ENCODE data around the gene USP48. TPM values are rescaled to one million over a fixed set of nuclear protein-coding genes. Genes with fewer than 3 reads are reported as not detected.
"Not testable (repeated sequence)": the region's sequence is repeated elsewhere in the genome, so short reads cannot be mapped to it uniquely, and the experiment has no call there.

The USP48 gene
- total and polyA plus RNA-seq, 2 donors = 25.3 to 34.3 TPM

DNA sequence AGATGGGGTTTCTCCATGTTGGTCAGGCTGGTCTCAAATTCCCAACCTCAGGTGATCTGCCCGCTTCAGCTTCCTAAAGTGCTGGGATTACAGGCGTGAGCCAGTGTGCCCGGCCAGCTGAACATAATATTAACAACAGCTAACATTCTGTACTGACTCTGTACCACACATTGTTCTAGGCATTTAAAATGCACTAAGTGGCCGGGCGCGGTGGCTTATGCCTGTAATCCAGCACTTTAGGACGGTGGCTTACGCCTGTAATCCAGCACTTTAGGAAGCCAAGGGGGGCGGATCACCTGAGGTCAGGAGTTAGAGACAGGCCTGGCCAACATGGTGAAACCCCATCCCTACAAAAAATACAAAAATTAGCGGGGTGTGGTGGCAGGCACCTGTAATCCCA lies 43.7 kb upstream of the USP48 start:
- H3K4me1 ChIP-seq (ENCODE audit: control insufficient read depth in 2 of 2, insufficient read depth in 2 of 2, low read length in 2 of 2); H3K4me3 ChIP-seq (ENCODE audit: low read length in 2 of 2); H3K27ac ChIP-seq (ENCODE audit: low read depth in 1 of 2, low read length in 1 of 2); DNase-seq (ENCODE audit: low read depth in 6 of 9, low spot score in 9 of 9); H3K27me3 ChIP-seq (ENCODE audit: control insufficient read depth in 2 of 2, insufficient read depth in 1 of 2, low read length in 1 of 2); H3K9me3 ChIP-seq (ENCODE audit: control insufficient read depth in 2 of 2, insufficient read depth in 1 of 2, low read length in 1 of 2); H3K36me3 ChIP-seq (ENCODE audit: control insufficient read depth in 2 of 2, insufficient read depth in 2 of 2, low read length in 1 of 2): not testable (repeated sequence)
- 98% methylated on average over 10 of the region's 10 CpGs for WGBS

DNA sequence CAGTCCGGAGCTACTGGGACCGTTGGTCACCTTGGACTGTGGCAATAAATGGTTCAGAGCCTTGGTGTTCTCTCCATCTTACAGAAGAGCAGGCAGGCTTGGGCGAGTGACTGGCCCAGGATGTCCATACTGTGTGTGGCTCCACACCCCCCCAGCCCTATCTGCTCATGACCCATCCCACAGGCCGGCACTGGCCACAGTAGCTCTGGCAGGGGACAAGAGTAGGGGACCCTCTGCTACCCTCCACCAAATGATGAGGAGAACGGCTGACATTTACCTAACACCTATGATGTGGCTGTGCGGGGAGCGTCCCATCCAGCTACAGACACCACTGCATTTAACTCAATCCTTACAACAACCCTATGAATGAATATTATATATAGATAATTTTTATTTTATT lies 42.4 kb upstream of the USP48 start:
- H3K36me3 ChIP-seq (ENCODE audit: control insufficient read depth in 2 of 2, insufficient read depth in 2 of 2, low read length in 1 of 2) = no peaks in the 10 kb centered on the region
- DNase-seq (ENCODE audit: low read depth in 6 of 9, low spot score in 9 of 9) = no peak
- 98% methylated on average over 7 of the region's 7 CpGs for WGBS

GRCh38 chr1:21824926-21825325 lies 42.0 kb upstream of the USP48 start:
- Histone ChIP-seq H3K4me1 (ENCODE audit: control insufficient read depth in 2 of 2, insufficient read depth in 2 of 2, low read length in 2 of 2) (no peaks in the 10 kb centered on the region), H3K36me3 (ENCODE audit: control insufficient read depth in 2 of 2, insufficient read depth in 2 of 2, low read length in 1 of 2) (no peaks in the 10 kb centered on the region), H3K27ac (ENCODE audit: low read depth in 1 of 2, low read length in 1 of 2) (no peak overlapping the region), H3K9me3 (ENCODE audit: control insufficient read depth in 2 of 2, insufficient read depth in 1 of 2, low read length in 1 of 2) (peaks cover 0 to 2% of the 10 kb centered on the region in 2 donors), H3K4me3 (ENCODE audit: low read length in 2 of 2) (no peak overlapping the region), H3K27me3 (ENCODE audit: control insufficient read depth in 2 of 2, insufficient read depth in 1 of 2, low read length in 1 of 2) (no peaks in the 10 kb centered on the region)
- no peak for DNase-seq (ENCODE audit: low read depth in 6 of 9, low spot score in 9 of 9)
- 98% methylated on average over 2 of the region's 2 CpGs for WGBS

More for the DNA sequence above, 42.4 kb upstream of the USP48 start:
- H3K27ac ChIP-seq (ENCODE audit: low read depth in 1 of 2, low read length in 1 of 2) = no peak overlapping the region
- no peaks in the 10 kb centered on the region for H3K27me3 ChIP-seq (ENCODE audit: control insufficient read depth in 2 of 2, insufficient read depth in 1 of 2, low read length in 1 of 2)
- peaks cover 0 to 2% of the 10 kb centered on the region in 2 donors for H3K9me3 ChIP-seq (ENCODE audit: control insufficient read depth in 2 of 2, insufficient read depth in 1 of 2, low read length in 1 of 2)
- no peak overlapping the region for H3K4me3 ChIP-seq (ENCODE audit: low read length in 2 of 2)
- no peaks in the 10 kb centered on the region for H3K4me1 ChIP-seq (ENCODE audit: control insufficient read depth in 2 of 2, insufficient read depth in 2 of 2, low read length in 2 of 2)

- 95% methylated on average over 22 of the region's 22 CpGs for WGBS
- no peaks in the 10 kb centered on the region for H3K27me3 ChIP-seq (ENCODE audit: control insufficient read depth in 2 of 2, insufficient read depth in 1 of 2, low read length in 1 of 2)
- no peak for DNase-seq (ENCODE audit: low read depth in 6 of 9, low spot score in 9 of 9)
These were observed 41.2 kb upstream of the USP48 start for GRCh38 chr1:21823980-21824702.

GRCh38 chr1:21823206-21823979 lies 40.4 kb upstream of the USP48 start:
- no peaks in the 10 kb centered on the region for H3K27me3 ChIP-seq (ENCODE audit: control insufficient read depth in 2 of 2, insufficient read depth in 1 of 2, low read length in 1 of 2)
- H3K4me1 ChIP-seq (ENCODE audit: control insufficient read depth in 2 of 2, insufficient read depth in 2 of 2, low read length in 2 of 2) = no peaks in the 10 kb centered on the region
- no peaks in the 10 kb centered on the region for H3K36me3 ChIP-seq (ENCODE audit: control insufficient read depth in 2 of 2, insufficient read depth in 2 of 2, low read length in 1 of 2)
- WGBS = 70% methylated on average over 44 of the region's 44 CpGs
- no peak for DNase-seq (ENCODE audit: low read depth in 6 of 9, low spot score in 9 of 9)
- H3K4me3 ChIP-seq (ENCODE audit: low read length in 2 of 2) = no peak overlapping the region
- peaks cover 0 to 2% of the 10 kb centered on the region in 2 donors for H3K9me3 ChIP-seq (ENCODE audit: control insufficient read depth in 2 of 2, insufficient read depth in 1 of 2, low read length in 1 of 2)
- no peak overlapping the region for H3K27ac ChIP-seq (ENCODE audit: low read depth in 1 of 2, low read length in 1 of 2)

More at GRCh38 chr1:21823980-21824702, 41.2 kb upstream of the USP48 start:
- H3K9me3 ChIP-seq (ENCODE audit: control insufficient read depth in 2 of 2, insufficient read depth in 1 of 2, low read length in 1 of 2) = peaks cover 0 to 2% of the 10 kb centered on the region in 2 donors
- no peaks in the 10 kb centered on the region for H3K36me3 ChIP-seq (ENCODE audit: control insufficient read depth in 2 of 2, insufficient read depth in 2 of 2, low read length in 1 of 2)
- no peak overlapping the region for H3K27ac ChIP-seq (ENCODE audit: low read depth in 1 of 2, low read length in 1 of 2)
- no peaks in the 10 kb centered on the region for H3K4me1 ChIP-seq (ENCODE audit: control insufficient read depth in 2 of 2, insufficient read depth in 2 of 2, low read length in 2 of 2)
- no peak overlapping the region for H3K4me3 ChIP-seq (ENCODE audit: low read length in 2 of 2)

DNA sequence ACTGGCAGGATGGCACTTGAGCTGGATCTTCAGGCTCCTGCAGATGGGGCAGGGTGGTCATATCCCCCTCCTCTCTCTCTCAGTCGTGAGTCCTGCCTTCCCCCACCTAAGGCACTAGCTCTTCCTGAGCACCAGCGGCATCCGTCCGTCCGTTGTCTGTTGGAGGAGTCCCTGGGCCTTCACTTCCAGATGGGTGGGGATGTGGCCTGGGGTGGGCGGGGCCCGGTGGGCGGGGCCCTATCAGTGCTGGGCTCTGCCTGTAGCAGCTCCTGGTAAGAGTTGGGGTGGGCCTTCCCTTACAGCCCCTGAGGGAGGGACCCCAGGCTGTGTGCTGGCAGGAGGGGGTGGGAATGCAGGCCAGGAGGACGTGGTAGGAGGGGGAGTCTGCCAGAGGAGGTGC lies 39.4 kb upstream of the USP48 start:
- Histone ChIP-seq H3K4me3 (ENCODE audit: low read length in 2 of 2) (no peak overlapping the region), H3K27ac (ENCODE audit: low read depth in 1 of 2, low read length in 1 of 2) (no peak overlapping the region), H3K27me3 (ENCODE audit: control insufficient read depth in 2 of 2, insufficient read depth in 1 of 2, low read length in 1 of 2) (no peaks in the 10 kb centered on the region), H3K9me3 (ENCODE audit: control insufficient read depth in 2 of 2, insufficient read depth in 1 of 2, low read length in 1 of 2) (no peaks in the 10 kb centered on the region), H3K36me3 (ENCODE audit: control insufficient read depth in 2 of 2, insufficient read depth in 2 of 2, low read length in 1 of 2) (no peaks in the 10 kb centered on the region), H3K4me1 (ENCODE audit: control insufficient read depth in 2 of 2, insufficient read depth in 2 of 2, low read length in 2 of 2) (no peaks in the 10 kb centered on the region)
- no peak for DNase-seq (ENCODE audit: low read depth in 6 of 9, low spot score in 9 of 9)
- 86% methylated on average over 9 of the region's 9 CpGs for WGBS

DNA sequence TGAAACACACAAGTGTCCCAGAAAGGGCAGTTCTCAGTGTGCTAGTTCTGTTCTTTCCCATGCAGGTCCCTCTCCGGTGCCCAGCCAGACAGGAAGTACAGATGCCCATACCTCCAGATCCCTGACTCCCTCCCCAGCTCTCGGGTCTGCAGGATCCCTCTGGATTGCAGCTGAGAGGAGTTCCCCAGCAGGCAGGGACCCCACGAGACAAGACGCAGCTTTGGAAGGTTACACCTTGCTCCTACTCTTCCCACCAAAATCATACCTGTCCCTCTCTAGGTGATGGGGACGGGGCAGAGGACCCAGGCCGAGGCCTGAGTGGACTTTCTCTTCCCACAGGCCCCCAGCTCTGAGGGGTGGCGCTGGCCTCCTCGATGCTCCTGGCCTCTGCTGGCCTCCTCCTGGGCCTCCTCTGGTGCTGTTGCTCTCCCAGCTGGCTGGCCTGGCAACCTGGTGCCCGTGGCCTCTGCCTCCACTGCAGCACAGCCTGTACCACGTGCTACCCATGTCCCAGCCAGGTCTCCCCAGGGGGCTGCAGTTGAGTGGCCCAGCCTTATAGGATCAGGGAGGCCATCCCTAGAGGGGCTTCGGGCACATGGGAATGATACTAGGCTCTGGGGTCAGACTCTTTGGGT lies 38.6 kb upstream of the USP48 start:
- DNase-seq (ENCODE audit: low read depth in 6 of 9, low spot score in 9 of 9) = no peak
- no peaks in the 10 kb centered on the region for H3K9me3 ChIP-seq (ENCODE audit: control insufficient read depth in 2 of 2, insufficient read depth in 1 of 2, low read length in 1 of 2)
- no peaks in the 10 kb centered on the region for H3K27me3 ChIP-seq (ENCODE audit: control insufficient read depth in 2 of 2, insufficient read depth in 1 of 2, low read length in 1 of 2)
- H3K4me3 ChIP-seq (ENCODE audit: low read length in 2 of 2) = no peak overlapping the region
- 96% methylated on average over 11 of the region's 11 CpGs for WGBS
- no peaks in the 10 kb centered on the region for H3K4me1 ChIP-seq (ENCODE audit: control insufficient read depth in 2 of 2, insufficient read depth in 2 of 2, low read length in 2 of 2)
- no peaks in the 10 kb centered on the region for H3K36me3 ChIP-seq (ENCODE audit: control insufficient read depth in 2 of 2, insufficient read depth in 2 of 2, low read length in 1 of 2)
- H3K27ac ChIP-seq (ENCODE audit: low read depth in 1 of 2, low read length in 1 of 2) = no peak overlapping the region

GRCh38 chr1:21820597-21821232 lies 37.8 kb upstream of the USP48 start:
- Histone ChIP-seq H3K27me3 (ENCODE audit: control insufficient read depth in 2 of 2, insufficient read depth in 1 of 2, low read length in 1 of 2) (no peaks in the 10 kb centered on the region), H3K9me3 (ENCODE audit: control insufficient read depth in 2 of 2, insufficient read depth in 1 of 2, low read length in 1 of 2) (no peaks in the 10 kb centered on the region), H3K27ac (ENCODE audit: low read depth in 1 of 2, low read length in 1 of 2) (no peak overlapping the region), H3K4me1 (ENCODE audit: control insufficient read depth in 2 of 2, insufficient read depth in 2 of 2, low read length in 2 of 2) (no peaks in the 10 kb centered on the region), H3K4me3 (ENCODE audit: low read length in 2 of 2) (no peak overlapping the region), H3K36me3 (ENCODE audit: control insufficient read depth in 2 of 2, insufficient read depth in 2 of 2, low read length in 1 of 2) (no peaks in the 10 kb centered on the region)
- DNase-seq (ENCODE audit: low read depth in 6 of 9, low spot score in 9 of 9) = no peak
- 97% methylated on average over 9 of the region's 9 CpGs for WGBS
